HG02943 (cell line): ENCODE results near the gene FOXL1.

Experiments
- ATAC-seq: cut with Tn5 transposase; IDR thresholded peaks from one replicate; pipeline ENCODE4 v1.9.1; 2021; ENCODE audit warnings: mild to moderate bottlenecking, low read depth, moderate library complexity; ENCODE audit not compliant: unreplicated experiment

The FOXL1 gene

DNA sequence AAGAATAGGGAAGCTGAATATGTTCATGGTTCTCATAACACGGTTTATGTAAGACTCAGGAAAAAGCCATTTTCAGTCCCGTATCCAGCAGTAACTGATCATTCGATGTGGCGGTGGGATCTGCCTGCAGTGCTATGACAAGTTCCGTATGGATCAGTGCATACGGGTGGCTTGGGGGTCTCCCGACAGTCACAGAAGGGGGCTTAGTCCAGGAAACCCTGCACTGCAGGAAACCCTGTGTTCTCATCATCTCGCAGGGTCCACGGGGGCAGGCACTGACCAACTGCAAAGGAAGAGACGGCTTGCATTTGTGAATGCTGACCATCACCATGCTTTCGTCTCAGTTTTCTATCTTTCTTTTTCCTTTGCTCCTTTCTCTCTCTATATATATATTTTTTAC lies 31.1 kb upstream of the FOXL1 start:
- no peak for ATAC-seq

GRCh38 chr16:86549076-86549892 lies 29.1 kb upstream of the FOXL1 start:
- ATAC-seq: no peak

DNA sequence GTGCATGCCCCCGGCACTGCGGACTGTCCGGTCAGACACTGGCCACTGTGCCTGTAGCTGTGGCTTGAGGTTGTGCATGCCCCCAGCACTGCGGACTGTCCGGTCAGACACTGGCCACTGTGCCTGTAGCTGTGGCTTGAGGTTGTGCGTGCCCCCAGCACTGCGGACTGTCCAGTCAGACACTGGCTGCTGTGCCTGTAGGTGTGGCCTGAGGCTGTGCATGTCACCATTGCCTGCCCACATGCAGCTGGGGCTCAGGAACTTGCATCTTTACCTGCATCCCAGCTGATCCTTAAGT lies 28.5 kb upstream of the FOXL1 start:
- ATAC-seq: no peak

GRCh38 chr16:86550281-86550680 lies 28.1 kb upstream of the FOXL1 start:
- no peak for ATAC-seq

DNA sequence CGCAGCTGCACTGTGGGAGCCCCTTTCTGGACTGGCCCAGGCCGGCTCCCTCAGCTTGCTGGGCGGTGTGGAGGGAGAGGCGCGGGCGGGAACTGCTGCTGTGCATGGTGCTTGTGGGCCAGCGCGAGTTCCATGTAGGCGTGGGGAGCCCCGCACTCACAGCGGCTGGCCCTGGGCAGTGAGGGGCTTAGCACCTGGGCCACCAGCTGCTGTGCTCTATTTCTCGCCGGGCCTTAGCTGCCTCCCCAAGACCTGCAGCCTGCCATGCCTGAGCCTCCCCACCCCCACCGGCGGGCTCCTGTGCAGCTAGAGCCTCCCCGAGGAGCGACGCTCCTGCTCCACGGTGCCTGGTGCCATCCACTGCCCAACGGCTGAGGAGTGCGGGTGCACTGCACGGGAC lies 25.0 kb upstream of the FOXL1 start:
- ATAC-seq: no peak

GRCh38 chr16:86554599-86554916 lies 23.8 kb upstream of the FOXL1 start:
- ATAC-seq: no peak

GRCh38 chr16:86554917-86555703 lies 23.2 kb upstream of the FOXL1 start, which contains the start of gene MTHFSD:
Gene MTHFSD (minus strand): TSS chr16:86555235. CDS start chr16:86555184, 51 bp downstream.
- ATAC-seq: peak; percentile 78

DNA sequence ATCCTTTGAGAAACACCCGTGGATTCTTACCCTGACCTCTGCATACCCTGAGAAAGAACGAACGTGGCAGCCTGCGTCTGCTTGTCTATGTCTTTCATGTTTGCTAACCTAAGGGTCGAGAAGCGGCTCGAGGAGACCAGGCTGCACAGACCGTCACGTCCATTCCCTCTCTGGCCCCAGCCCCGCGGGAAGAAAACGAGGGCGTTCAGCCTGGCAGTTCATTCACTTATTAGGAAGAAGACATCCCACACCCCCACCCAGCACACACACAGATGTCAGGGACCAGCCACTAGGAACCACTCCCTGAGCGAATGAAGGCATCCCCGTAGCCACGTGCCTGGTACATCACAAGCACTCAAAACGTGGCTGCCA lies 22.7 kb upstream of the FOXL1 start:
- no peak for ATAC-seq

DNA sequence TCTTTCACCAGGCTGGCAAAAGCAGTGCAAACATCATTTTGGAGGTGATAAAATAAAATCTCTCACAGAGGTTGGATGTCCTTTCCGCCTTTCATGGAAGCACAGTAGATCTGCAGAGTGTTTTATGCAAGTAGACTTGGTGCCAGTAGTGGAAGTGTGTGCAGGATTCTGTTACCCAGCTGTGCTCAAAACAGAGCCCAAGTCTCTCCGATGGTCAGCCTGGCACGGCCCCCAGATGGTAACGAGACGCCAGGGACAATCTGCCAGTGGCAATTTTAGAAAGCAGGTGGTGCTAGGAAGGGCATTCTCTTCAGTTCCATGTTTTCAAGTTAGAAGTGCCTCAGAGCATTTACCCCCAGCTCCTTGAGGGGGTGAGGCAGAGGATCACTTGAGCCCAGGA lies 21.8 kb upstream of the FOXL1 start:
- ATAC-seq: no peak

- no peak for ATAC-seq
These were observed 20.8 kb upstream of the FOXL1 start for GRCh38 chr16:86557587-86557986.

GRCh38 chr16:86558355-86559193 lies 19.8 kb upstream of the FOXL1 start:
- no peak for ATAC-seq

DNA sequence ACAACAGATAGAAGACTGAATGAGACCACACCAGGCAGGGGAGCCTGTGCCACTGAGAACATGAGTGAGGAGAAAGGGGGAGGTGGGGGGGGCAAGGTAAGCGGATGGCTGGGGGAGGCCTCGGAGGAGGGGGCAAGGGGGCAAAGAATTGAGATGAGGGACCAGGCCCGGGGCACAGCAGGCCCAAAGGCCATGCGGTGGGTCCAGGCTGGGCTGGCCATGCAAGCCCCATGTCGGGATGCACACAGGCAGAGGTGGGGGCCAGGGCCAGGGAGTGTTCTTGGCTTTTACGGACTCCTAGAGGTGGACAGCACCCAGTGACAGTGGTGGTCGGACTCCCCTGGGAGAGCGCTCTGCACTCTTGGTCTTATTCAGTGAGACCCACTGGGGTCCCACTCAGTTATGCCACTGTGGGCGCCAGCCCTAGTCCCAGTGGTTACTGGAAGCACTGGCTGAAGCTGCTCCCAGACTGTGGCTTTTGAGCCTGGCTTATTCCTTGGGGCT lies 18.5 kb upstream of the FOXL1 start:
- no peak for ATAC-seq

DNA sequence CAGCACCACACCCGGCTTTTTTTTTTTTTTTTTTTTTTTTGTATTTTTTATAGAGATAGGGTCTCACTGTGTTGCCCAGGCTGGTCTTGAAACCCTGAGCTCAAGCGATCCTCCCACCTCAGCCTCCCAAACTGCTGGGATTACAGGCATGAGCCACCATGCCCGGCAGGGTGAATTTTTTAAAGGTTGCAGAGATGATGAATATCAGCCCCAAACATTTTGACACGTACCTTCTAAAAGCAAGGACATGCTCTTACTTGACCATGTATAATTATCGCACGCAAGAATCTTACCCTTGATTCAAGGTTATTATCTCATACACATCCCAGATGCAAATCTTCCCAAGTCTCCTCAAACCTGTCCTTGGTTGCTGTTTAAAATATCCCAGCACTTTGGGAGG lies 16.0 kb upstream of the FOXL1 start:
- ATAC-seq: no peak

GRCh38 chr16:86563469-86564345 lies 14.6 kb upstream of the FOXL1 start:
- ATAC-seq: peak; percentile 68

GRCh38 chr16:86565181-86565631 lies 13.1 kb upstream of the FOXL1 start:
- no peak for ATAC-seq

DNA sequence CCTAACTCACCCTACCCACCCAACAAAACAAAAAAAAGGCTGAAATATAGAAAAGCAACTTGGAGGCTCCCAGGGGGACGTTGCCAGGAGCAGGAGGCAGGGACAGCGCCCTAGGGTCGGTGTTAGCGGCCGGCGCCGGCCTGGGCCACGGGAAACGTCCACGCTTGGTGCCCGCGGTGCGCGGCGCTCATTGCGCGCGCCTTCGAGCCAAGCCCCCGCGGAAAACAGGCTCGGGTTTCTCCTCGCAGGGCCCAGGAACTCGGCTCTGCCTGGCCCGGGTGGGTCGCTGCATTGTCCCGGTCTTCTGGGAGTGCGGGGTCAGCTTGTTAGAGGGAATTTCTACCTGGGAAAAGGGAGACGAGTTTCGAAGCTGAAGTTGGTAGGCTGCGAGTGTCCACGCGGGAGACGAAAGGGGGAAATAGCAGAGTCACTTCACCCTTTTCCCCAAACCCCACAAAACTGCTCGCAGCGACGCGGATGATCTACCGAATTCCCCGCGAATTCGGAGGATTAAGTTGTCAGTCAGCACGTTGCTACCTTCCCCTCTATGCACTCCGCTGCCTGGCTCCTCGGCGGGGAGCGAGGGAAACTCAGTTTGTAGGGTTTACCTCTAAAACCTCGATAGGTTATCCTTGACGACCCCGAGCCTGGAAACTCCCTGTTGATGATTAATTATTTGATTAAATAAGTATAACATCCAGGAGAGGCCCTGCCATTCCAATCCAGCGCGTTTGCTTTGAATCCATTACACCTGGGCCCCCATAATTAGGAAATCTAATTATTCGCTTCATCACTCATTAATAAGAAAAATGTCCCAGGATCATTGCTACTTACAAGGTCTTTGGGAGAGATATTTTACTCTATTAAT lies 12.5 kb upstream of the FOXL1 start:
- ATAC-seq: no peak

GRCh38 chr16:86566601-86566965 lies 11.8 kb upstream of the FOXL1 start, which contains the start of gene FOXC2:
Gene FOXC2 (plus strand): TSS chr16:86566829. CDS start chr16:86567336, 507 bp downstream.
- ATAC-seq: no peak

DNA sequence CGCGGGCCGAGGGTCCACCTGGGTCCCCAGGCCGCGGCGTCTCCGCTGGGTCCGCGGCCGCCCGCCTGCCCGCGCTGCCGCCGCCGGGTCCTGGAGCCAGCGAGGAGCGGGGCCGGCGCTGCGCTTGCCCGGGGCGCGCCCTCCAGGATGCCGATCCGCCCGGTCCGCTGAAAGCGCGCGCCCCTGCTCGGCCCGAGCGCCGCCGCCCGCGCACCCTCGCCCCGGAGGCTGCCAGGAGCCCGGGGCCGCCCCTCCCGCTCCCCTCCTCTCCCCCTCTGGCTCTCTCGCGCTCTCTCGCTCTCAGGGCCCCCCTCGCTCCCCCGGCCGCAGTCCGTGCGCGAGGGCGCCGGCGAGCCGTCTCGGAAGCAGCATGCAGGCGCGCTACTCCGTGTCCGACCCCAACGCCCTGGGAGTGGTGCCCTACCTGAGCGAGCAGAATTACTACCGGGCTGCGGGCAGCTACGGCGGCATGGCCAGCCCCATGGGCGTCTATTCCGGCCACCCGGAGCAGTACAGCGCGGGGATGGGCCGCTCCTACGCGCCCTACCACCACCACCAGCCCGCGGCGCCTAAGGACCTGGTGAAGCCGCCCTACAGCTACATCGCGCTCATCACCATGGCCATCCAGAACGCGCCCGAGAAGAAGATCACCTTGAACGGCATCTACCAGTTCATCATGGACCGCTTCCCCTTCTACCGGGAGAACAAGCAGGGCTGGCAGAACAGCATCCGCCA lies 11.2 kb upstream of the FOXL1 start:
- ATAC-seq: no peak
